K562 (cell line): Measurements from ENCODE around the gene LIX1. TPM values are rescaled to one million over a fixed set of nuclear protein-coding genes. Genes with fewer than 3 reads are reported as not detected.

Experiments used
- ATAC-seq: fragments of 200-7000 bp; cut with Tn5 transposase; 3 replicates; pipeline ENCODE4 v1.9.1; 2020; ENCODE audit warnings: moderate library complexity
- BruUV-seq: library from RNA; stranded (reverse); fragments of 400-500 nt; replicated peaks from 2 replicates; lab custom pipeline; 2021; lab: Mats Ljungman, UMichigan
- CTCF ChIA-PET: fragments of 300-600 bp; formaldehyde crosslinking; extraction: SDS; loops from one replicate; lab custom pipeline; 2021; ENCODE audit warnings: low intra/inter-chr PET ratio; lab: Yijun Ruan, JAX
- POLR2A ChIA-PET: fragments of 300-600, 350-650 bp; sonication (Branson Sonifier 250); formaldehyde crosslinking; extraction: SDS; loops from one replicate; lab custom pipeline; 2021; ENCODE audit warnings: antibody characterized with exemption, inconsistent platforms; lab: Yijun Ruan, JAX
- DNase-seq, 4 experiments: peaks; one replicate each; pipeline versions ENCODE4 v3.0.0 to v3.0.0-alpha.2; 2011 to 2018; ENCODE audit warnings: low spot score in 3 of 4, mixed read lengths in 3 of 4; ENCODE audit errors: extremely low read depth in 1 of 4
- FAIRE-seq: peaks from 2 replicates; lab custom pipeline; 2011; peaks lifted over from hg19 to GRCh38; lab: Jason Lieb, UNC
- H2AFZ ChIP-seq: 2 replicates; pipeline ENCODE4 v1.6.0; 2011; ENCODE audit warnings: low read depth, low read length, control low read depth, inconsistent platforms
- H3K27ac ChIP-seq: fragments of 200-600 bp; 3 replicates; pipeline ENCODE4 v1.8.0; 2011; ENCODE audit warnings: low read depth, mild to moderate bottlenecking, control low read depth, inconsistent platforms, low read length, moderate library complexity, mixed read lengths; ENCODE audit errors: extremely low read depth
- H3K27me3 ChIP-seq, 2 experiments: fragments of 300-600 bp in 1 of 2; 2 replicates in 1 of 2; 3 replicates in 1 of 2; pipeline versions ENCODE4 v1.6.0 to v1.8.0; 2011; ENCODE audit warnings: inconsistent platforms in 2 of 2, low read length in 2 of 2, mild to moderate bottlenecking in 1 of 2, mixed read lengths in 1 of 2, moderate library complexity in 1 of 2; ENCODE audit not compliant: control insufficient read depth in 2 of 2, insufficient read depth in 2 of 2
- H3K36me3 ChIP-seq: fragments of 300-600 bp; 3 replicates; pipeline ENCODE4 v1.8.0; 2011; ENCODE audit warnings: mild to moderate bottlenecking, low read length, inconsistent platforms; ENCODE audit not compliant: control insufficient read depth, insufficient read depth
- H3K4me1 ChIP-seq, 2 experiments: fragments of 200-600 bp in 1 of 2; replicated peaks in 1 of 2; 2 replicates in 1 of 2; 3 replicates in 1 of 2; pipeline versions ENCODE4 v1.5.1 to v1.8.0; 2011; ENCODE audit warnings: inconsistent platforms in 2 of 2, low read length in 2 of 2, mild to moderate bottlenecking in 1 of 2, mixed read lengths in 1 of 2, moderate library complexity in 1 of 2; ENCODE audit not compliant: control insufficient read depth in 2 of 2, insufficient read depth in 2 of 2
- H3K4me2 ChIP-seq: 2 replicates; pipeline ENCODE4 v1.6.1; 2011; ENCODE audit warnings: low read length, control low read depth, inconsistent platforms, mixed read lengths; ENCODE audit not compliant: insufficient read depth
- H3K4me3 ChIP-seq: fragments of 200-600 bp; sonication (generic), shearing (Covaris generic); 2 replicates; pipeline ENCODE4 v1.5.1; 2016; ENCODE audit warnings: control low read depth, inconsistent platforms
- H3K79me2 ChIP-seq: fragments of 200-600 bp; 3 replicates; pipeline ENCODE4 v1.8.0; 2011; ENCODE audit warnings: low read length, inconsistent platforms; ENCODE audit not compliant: control insufficient read depth, insufficient read depth
- H3K9ac ChIP-seq, 2 experiments: 2 replicates each; pipeline versions ENCODE4 v1.6.0 to v1.6.1; 2011; ENCODE audit warnings: low read depth in 2 of 2, low read length in 2 of 2, control low read depth in 1 of 2, inconsistent platforms in 1 of 2, mild to moderate bottlenecking in 1 of 2, mixed read lengths in 1 of 2; ENCODE audit not compliant: insufficient read depth in 1 of 2
- H3K9me1 ChIP-seq: one replicate; pipeline ENCODE4 v1.6.0; 2011; ENCODE audit warnings: inconsistent platforms, mild to moderate bottlenecking, low read length, moderate library complexity; ENCODE audit not compliant: control insufficient read depth, insufficient read depth
- H3K9me3 ChIP-seq: replicated peaks from 2 replicates; pipeline ENCODE4 v1.5.1; 2011; ENCODE audit warnings: low read depth, low read length, inconsistent platforms; ENCODE audit not compliant: control insufficient read depth, insufficient read depth
- H4K20me1 ChIP-seq: replicated peaks from 2 replicates; pipeline ENCODE4 v1.6.1; 2011; ENCODE audit warnings: low read length, inconsistent platforms, mixed read lengths; ENCODE audit not compliant: control insufficient read depth, insufficient read depth
- ATF4 ChIP-seq: fragments of 450-650 bp; formaldehyde crosslinking; IDR thresholded peaks from 2 replicates; pipeline ENCODE4 v1.4.0; 2022; ENCODE audit warnings: mild to moderate bottlenecking, moderate library complexity
- BMI1 ChIP-seq: fragments of 150-350 bp; IDR thresholded peaks from 2 replicates; pipeline ENCODE4 v1.6.1; 2014; ENCODE audit warnings: low read length
- CC2D1A ChIP-seq: fragments of 450-650 bp; IDR thresholded peaks from 2 replicates; pipeline ENCODE4 v1.6.1; 2017; ENCODE audit warnings: mild to moderate bottlenecking
- ETS2 ChIP-seq: IDR thresholded peaks from 2 replicates; pipeline ENCODE4 v1.6.1; 2016; ENCODE audit warnings: borderline replicate concordance, missing genetic modification characterization, mild to moderate bottlenecking, moderate library complexity, missing compliant biosample characterization; ENCODE audit not compliant: poor library complexity, severe bottlenecking
- GTF2F1 ChIP-seq: IDR thresholded peaks from 2 replicates; pipeline ENCODE4 v1.6.1; 2011; ENCODE audit warnings: low read depth, low read length, improper control_type of control experiment
- NR2F6 ChIP-seq: fragments of 450-650 bp; formaldehyde crosslinking; IDR thresholded peaks from 2 replicates; pipeline ENCODE4 v1.4.0; 2020; ENCODE audit warnings: mild to moderate bottlenecking
- NR3C1 ChIP-seq: sonication (generic); formaldehyde crosslinking; IDR thresholded peaks from 2 replicates; pipeline ENCODE4 v1.8.1; 2022; ENCODE audit warnings: missing genetic modification reagents
- SRSF7 ChIP-seq: fragments of 200-400 bp; formaldehyde crosslinking; optimal IDR thresholded peaks from 2 replicates; pipeline ENCODE3; 2017; ENCODE audit warnings: mild to moderate bottlenecking, low read depth, low read length
- TRIM28 ChIP-seq: fragments of 450-650 bp; IDR thresholded peaks from 2 replicates; pipeline ENCODE4 v1.6.1; 2017
- ZNF121 ChIP-seq: sonication (generic); formaldehyde crosslinking; conservative IDR thresholded peaks from 2 replicates; pipeline ENCODE4 v1.8.0; 2022; ENCODE audit warnings: missing genetic modification reagents
- WGBS: fragments of 100-300 bp; shearing (Covaris generic); methylation state at CpG from one replicate; pipeline ENCODE4 v1.1.6; 2016; ENCODE audit warnings: low coverage, mixed read lengths; ENCODE audit not compliant: insufficient coverage; ENCODE audit errors: missing lambda C conversion rate; 5-methylcytosine and 5-hydroxymethylcytosine counted together
- in situ Hi-C: fragments of 300-500 bp; cut with MboI; formaldehyde crosslinking; loops from 4 replicates; pipeline ENCODE4 v1.15.0; 2018; ENCODE audit warnings: inconsistent platforms, mixed read lengths
- intact Hi-C: fragments of 100-400 bp; cut with micrococcal nuclease; formaldehyde crosslinking; loops from 2 replicates; pipeline ENCODE4 v1.14.2; 2022
- polyA plus RNA-seq, 8 experiments: library from polyadenylated mRNA; depleted of rRNA in 4 of 8; stranded (reverse) in 5 of 8; unstranded in 3 of 8; fragments of >200 nt; fragmentation: Nextera tagmentation in 2 of 8; fragmentation: Illumina TruSeq in 1 of 8; extraction: Ambion mirVana in 2 of 8; extraction: Trizol in 1 of 8; gene quantifications; 2 replicates each; pipeline versions ENCODE4 v1.2.1 to v1.2.3, GENCODE V29; 2011 to 2014; ENCODE audit warnings: inconsistent platforms in 1 of 8, missing spikeins in 1 of 8
- total RNA-seq, 7 experiments: library from RNA; depleted of rRNA in 6 of 7; stranded (reverse); fragments of >200 nt in 6 of 7; fragmentation: Illumina TruSeq in 2 of 7; extraction: Trizol in 2 of 7; gene quantifications; 2 replicates each; pipeline versions ENCODE4 v1.2.1 to v1.2.3, GENCODE V29; 2011 to 2021; ENCODE audit warnings: low replicate concordance in 1 of 7
- TF ChIP-seq, protein P1 (sequence below): fragments of 150-350 bp; conservative IDR thresholded peaks from 2 replicates; pipeline ENCODE4 v1.6.1; 2014; ENCODE audit warnings: low read length
- TF ChIP-seq, protein P2 (sequence below): IDR thresholded peaks from 2 replicates; pipeline ENCODE4 v1.6.1; 2011; ENCODE audit not compliant: insufficient read length; ENCODE audit errors: extremely low read depth

LIX1 gene
- total and polyA plus RNA-seq, 9 of the 15 experiments (the other 6 are each of a cell fraction or from before 2014, with no cell fraction given), result 0.01 to 0.18 TPM; not detected in 7

- Histone ChIP-seq H3K79me2 (no peaks in the 10 kb centered on the region), H3K36me3 (no peaks in the 10 kb centered on the region), H3K4me1 (0 out of 5 replicates have a peak, but pooled peaks cover 0 to 2% of the 10 kb centered on the region in 2 experiments), H3K4me2 (no peak overlapping the region), H3K27me3 (no peaks in the 10 kb centered on the region), H2AFZ (no peak overlapping the region), H3K4me3 (no peak overlapping the region), H3K27ac (no peak overlapping the region), H4K20me1 (no peaks in the 10 kb centered on the region), H3K9me3 (no peaks in the 10 kb centered on the region), H3K9ac (no peak overlapping the region), H3K9me1 (no peaks in the 10 kb centered on the region)
- DNase-seq (no peak), FAIRE-seq (no peak), ATAC-seq (no peak)
- intact Hi-C loops, result no loop called here
- CTCF ChIA-PET, result no interaction called here
- TF ChIP-seq NR2F6 (CRISPR knock-in tag) (no peak), BMI1 (no peak), ETS2 (tag) (no peak), ZNF121 (CRISPR knock-in tag) (no peak), TRIM28 (no peak), GTF2F1 (no peak), NR3C1 (no peak), SRSF7 (no peak), CC2D1A (no peak), ATF4 (CRISPR knock-in tag) (no peak)
- TF ChIP-seq, protein P1, sequence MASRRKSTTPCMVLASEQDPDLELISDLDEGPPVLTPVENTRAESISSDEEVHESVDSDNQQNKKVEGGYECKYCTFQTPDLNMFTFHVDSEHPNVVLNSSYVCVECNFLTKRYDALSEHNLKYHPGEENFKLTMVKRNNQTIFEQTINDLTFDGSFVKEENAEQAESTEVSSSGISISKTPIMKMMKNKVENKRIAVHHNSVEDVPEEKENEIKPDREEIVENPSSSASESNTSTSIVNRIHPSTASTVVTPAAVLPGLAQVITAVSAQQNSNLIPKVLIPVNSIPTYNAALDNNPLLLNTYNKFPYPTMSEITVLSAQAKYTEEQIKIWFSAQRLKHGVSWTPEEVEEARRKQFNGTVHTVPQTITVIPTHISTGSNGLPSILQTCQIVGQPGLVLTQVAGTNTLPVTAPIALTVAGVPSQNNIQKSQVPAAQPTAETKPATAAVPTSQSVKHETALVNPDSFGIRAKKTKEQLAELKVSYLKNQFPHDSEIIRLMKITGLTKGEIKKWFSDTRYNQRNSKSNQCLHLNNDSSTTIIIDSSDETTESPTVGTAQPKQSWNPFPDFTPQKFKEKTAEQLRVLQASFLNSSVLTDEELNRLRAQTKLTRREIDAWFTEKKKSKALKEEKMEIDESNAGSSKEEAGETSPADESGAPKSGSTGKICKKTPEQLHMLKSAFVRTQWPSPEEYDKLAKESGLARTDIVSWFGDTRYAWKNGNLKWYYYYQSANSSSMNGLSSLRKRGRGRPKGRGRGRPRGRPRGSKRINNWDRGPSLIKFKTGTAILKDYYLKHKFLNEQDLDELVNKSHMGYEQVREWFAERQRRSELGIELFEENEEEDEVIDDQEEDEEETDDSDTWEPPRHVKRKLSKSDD, result no peak
- TF ChIP-seq, protein P2, sequence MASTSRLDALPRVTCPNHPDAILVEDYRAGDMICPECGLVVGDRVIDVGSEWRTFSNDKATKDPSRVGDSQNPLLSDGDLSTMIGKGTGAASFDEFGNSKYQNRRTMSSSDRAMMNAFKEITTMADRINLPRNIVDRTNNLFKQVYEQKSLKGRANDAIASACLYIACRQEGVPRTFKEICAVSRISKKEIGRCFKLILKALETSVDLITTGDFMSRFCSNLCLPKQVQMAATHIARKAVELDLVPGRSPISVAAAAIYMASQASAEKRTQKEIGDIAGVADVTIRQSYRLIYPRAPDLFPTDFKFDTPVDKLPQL, result no peak
- POLR2A ChIA-PET, result no interaction called here
- no TSS peak for BruUV-seq
- in situ Hi-C loops, result no loop called here
- WGBS, result 62% methylated on average over 2 of the region's 2 CpGs
Observed at GRCh38 chr5:97124335-97124734, 18.1 kb downstream of the LIX1 start.
